H9 (cell line): Measurements from ENCODE around the gene SETBP1. TPM values are rescaled to one million over a fixed set of nuclear protein-coding genes. Genes with fewer than 3 reads are reported as not detected.
A peak's percentile ranks its signal among the peaks of the same experiment; 100 is the strongest.

Source experiments
- DNase-seq: peaks from one replicate; pipeline ENCODE4 v3.0.0-alpha.2; 2017
- H2AFZ ChIP-seq: one replicate; pipeline ENCODE4 v1.6.1; 2013; ENCODE audit warnings: mild to moderate bottlenecking, low read length, control low read depth, moderate library complexity
- H2AK5ac ChIP-seq: 2 replicates; pipeline ENCODE4 v1.6.1; 2013; ENCODE audit warnings: low read length, control low read depth, mixed read lengths; ENCODE audit not compliant: insufficient read length
- H2BK120ac ChIP-seq: one replicate; pipeline ENCODE4 v1.6.1; 2013; ENCODE audit warnings: low read depth, mild to moderate bottlenecking, low read length, control low read depth, inconsistent platforms; ENCODE audit not compliant: poor library complexity, severe bottlenecking
- H2BK12ac ChIP-seq: 2 replicates; pipeline ENCODE4 v1.6.1; 2013; ENCODE audit warnings: low read length, control low read depth, mixed read lengths, low read depth; ENCODE audit not compliant: insufficient read length
- H2BK15ac ChIP-seq: 2 replicates; pipeline ENCODE4 v1.6.1; 2013; ENCODE audit warnings: low read depth, low read length, control low read depth
- H2BK20ac ChIP-seq: one replicate; pipeline ENCODE4 v1.6.1; 2013; ENCODE audit warnings: low read depth, mild to moderate bottlenecking, low read length, control low read depth, inconsistent platforms; ENCODE audit not compliant: poor library complexity, severe bottlenecking
- H2BK5ac ChIP-seq: 2 replicates; pipeline ENCODE4 v1.6.1; 2013; ENCODE audit warnings: low read length, control low read depth, mixed read lengths; ENCODE audit not compliant: insufficient read length
- H3K14ac ChIP-seq: 2 replicates; pipeline ENCODE4 v1.6.1; 2013; ENCODE audit warnings: low read length, control low read depth; ENCODE audit not compliant: insufficient read depth
- H3K18ac ChIP-seq: 2 replicates; pipeline ENCODE4 v1.6.1; 2013; ENCODE audit warnings: low read depth, mild to moderate bottlenecking, mixed read lengths, low read length, control low read depth; ENCODE audit not compliant: insufficient read length
- H3K23ac ChIP-seq: 2 replicates; pipeline ENCODE4 v1.6.1; 2013; ENCODE audit warnings: low read length, control low read depth, mixed read lengths, low read depth; ENCODE audit not compliant: insufficient read length
- H3K23me2 ChIP-seq: 2 replicates; pipeline ENCODE4 v1.6.1; 2013; ENCODE audit warnings: low read depth, mild to moderate bottlenecking, mixed read lengths, low read length, control low read depth; ENCODE audit not compliant: insufficient read length, poor library complexity, severe bottlenecking
- H3K27ac ChIP-seq: 2 replicates; pipeline ENCODE4 v1.5.1; 2013; ENCODE audit warnings: low read length, control low read depth, mixed read lengths, low read depth; ENCODE audit not compliant: insufficient read length
- H3K27me3 ChIP-seq: 2 replicates; pipeline ENCODE4 v1.6.1; 2013; ENCODE audit warnings: low read length, control low read depth, inconsistent platforms; ENCODE audit not compliant: insufficient read depth
- H3K4ac ChIP-seq: 2 replicates; pipeline ENCODE4 v1.6.1; 2013; ENCODE audit warnings: low read depth, mild to moderate bottlenecking, control low read depth, inconsistent platforms, low read length, moderate library complexity
- H3K4me1 ChIP-seq: 2 replicates; pipeline ENCODE4 v1.6.1; 2013; ENCODE audit warnings: low read length, control low read depth, inconsistent platforms; ENCODE audit not compliant: insufficient read depth
- H3K4me2 ChIP-seq: 2 replicates; pipeline ENCODE4 v1.6.1; 2013; ENCODE audit warnings: low read length, control low read depth, mixed read lengths; ENCODE audit not compliant: insufficient read length, insufficient read depth
- H3K56ac ChIP-seq: 2 replicates; pipeline ENCODE4 v1.6.1; 2013; ENCODE audit warnings: low read depth, mild to moderate bottlenecking, mixed read lengths, low read length, control low read depth; ENCODE audit not compliant: insufficient read length
- H3K79me1 ChIP-seq: 2 replicates; pipeline ENCODE4 v1.6.1; 2013; ENCODE audit warnings: low read depth, mild to moderate bottlenecking, moderate library complexity, low read length, control low read depth, inconsistent platforms; ENCODE audit not compliant: insufficient read depth, poor library complexity, severe bottlenecking
- H3K79me2 ChIP-seq: 2 replicates; pipeline ENCODE4 v1.6.1; 2013; ENCODE audit warnings: low read length, control low read depth, inconsistent platforms; ENCODE audit not compliant: insufficient read depth
- H3K9ac ChIP-seq: 2 replicates; pipeline ENCODE4 v1.6.1; 2013; ENCODE audit warnings: low read length, control low read depth, mixed read lengths; ENCODE audit not compliant: insufficient read length; ENCODE audit errors: extremely low read depth
- H3K9me3 ChIP-seq: one replicate; pipeline ENCODE4 v1.6.1; 2013; ENCODE audit warnings: low read depth, low read length, inconsistent platforms; ENCODE audit not compliant: control insufficient read depth
- H3T11ph ChIP-seq: one replicate; pipeline ENCODE4 v1.6.1; 2013; ENCODE audit warnings: mild to moderate bottlenecking, low read length, control low read depth, inconsistent platforms
- H4K20me1 ChIP-seq: one replicate; pipeline ENCODE4 v1.6.1; 2013; ENCODE audit not compliant: control insufficient read depth, insufficient read length, insufficient read depth
- H4K5ac ChIP-seq: 2 replicates; pipeline ENCODE4 v1.6.1; 2013; ENCODE audit warnings: low read depth, mild to moderate bottlenecking, mixed read lengths, low read length, control low read depth; ENCODE audit not compliant: insufficient read length
- H4K8ac ChIP-seq: replicated peaks from 2 replicates; pipeline ENCODE4 v1.6.1; 2013; ENCODE audit warnings: low read length, control low read depth, mixed read lengths, low read depth; ENCODE audit not compliant: insufficient read length
- H4K91ac ChIP-seq: 2 replicates; pipeline ENCODE4 v1.6.1; 2013; ENCODE audit warnings: low read depth, mild to moderate bottlenecking, moderate library complexity, mixed read lengths, low read length, control low read depth; ENCODE audit not compliant: insufficient read length
- H3K27ac Mint-ChIP-seq, 3 experiments: 2 replicates in 2 of 3; 3 replicates in 1 of 3; pipeline ENCODE4 v1.8.0; 2020 to 2021; ENCODE audit warnings: mixed read lengths in 3 of 3, mild to moderate bottlenecking in 1 of 3, moderate library complexity in 1 of 3
- H3K27me3 Mint-ChIP-seq: 2 replicates; pipeline ENCODE4 v1.8.0; 2021; ENCODE audit warnings: low read depth, mild to moderate bottlenecking, moderate library complexity, mixed read lengths
- H3K36me3 Mint-ChIP-seq, 3 experiments: 2 replicates in 2 of 3; 3 replicates in 1 of 3; pipeline ENCODE4 v1.8.0; 2020 to 2021; ENCODE audit warnings: low read depth in 3 of 3, mixed read lengths in 3 of 3; ENCODE audit not compliant: insufficient read depth in 1 of 3
- H3K4me1 Mint-ChIP-seq, 2 experiments: 2 replicates each; pipeline ENCODE4 v1.8.0; 2020; ENCODE audit warnings: mixed read lengths in 2 of 2
- H3K4me3 Mint-ChIP-seq, 2 experiments: 2 replicates in 1 of 2; 3 replicates in 1 of 2; pipeline ENCODE4 v1.8.0; 2020 to 2021; ENCODE audit warnings: mild to moderate bottlenecking in 2 of 2, mixed read lengths in 2 of 2, moderate library complexity in 1 of 2
- H3K9me3 Mint-ChIP-seq, 2 experiments: 2 replicates in 1 of 2; 3 replicates in 1 of 2; pipeline ENCODE4 v1.8.0; 2020; ENCODE audit warnings: mild to moderate bottlenecking in 2 of 2, mixed read lengths in 2 of 2, moderate library complexity in 1 of 2
- CTCF ChIP-seq: fragments of 200-600 bp; sonication (generic); conservative IDR thresholded peaks from 3 replicates; pipeline ENCODE4 v1.8.0; 2021; ENCODE audit warnings: antibody characterized with exemption, mild to moderate bottlenecking
- WGBS: extraction: QIAGEN DNeasy Blood & Tissue Kit; methylation state at CpG from one replicate; pipeline ENCODE4 v1.1.7; 2013; ENCODE audit warnings: missing lambda C conversion rate, low lambda C conversion rate, mixed read lengths; ENCODE audit not compliant: insufficient read length; ENCODE audit errors: extremely low coverage; 5-methylcytosine and 5-hydroxymethylcytosine counted together
- total RNA-seq: library from RNA; stranded (reverse); gene quantifications from 2 replicates; pipeline ENCODE4 v1.2.1, GENCODE V29; 2021

SETBP1 gene
- total RNA-seq, 1 experiment from 2014 or later: 4.6 TPM

DNA sequence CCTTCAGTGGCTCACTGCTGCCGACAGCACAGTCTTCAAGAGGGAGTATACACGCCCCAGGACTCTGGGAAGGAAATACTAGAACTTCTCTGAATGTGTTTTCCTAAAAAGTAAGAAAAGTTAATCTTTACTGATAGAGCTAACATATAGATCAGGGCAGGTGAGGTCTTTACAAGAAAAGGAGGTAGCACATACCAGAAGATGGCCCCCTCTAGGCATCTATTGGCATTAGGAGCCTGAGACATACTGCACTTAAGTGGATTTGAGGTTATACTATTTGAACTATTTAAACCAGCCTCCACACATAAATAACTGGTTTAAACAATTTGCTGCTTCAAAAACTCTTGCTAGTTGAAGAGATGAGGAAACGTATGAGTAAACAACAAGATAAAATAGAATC lies 406.1 kb downstream of the SETBP1 start:
- Mint-ChIP-seq H3K27ac (peak overlapping the region in 2 of 3 experiments; percentile 15 to 68; a peak in 4 of 7 replicates), H3K9me3 (no peaks in the 10 kb centered on the region), H3K4me3 (no peak overlapping the region)

More for the DNA sequence above, 406.1 kb downstream of the SETBP1 start:
- no peak overlapping the region for H3K56ac ChIP-seq
- H3K4me2 ChIP-seq: no peak overlapping the region
- H3T11ph ChIP-seq: no peak overlapping the region
- H3K27me3 ChIP-seq: no peaks in the 10 kb centered on the region
- Mint-ChIP-seq H3K36me3 (no peaks in the 10 kb centered on the region), H3K27me3 (no peaks in the 10 kb centered on the region), H3K4me1 (peaks cover 10% of the 10 kb centered on the region in 2 experiments)
- H4K8ac ChIP-seq: no peak overlapping the region
- no peak for TF ChIP-seq CTCF
- H3K9me3 ChIP-seq: no peaks in the 10 kb centered on the region
- H2BK120ac ChIP-seq: no peak overlapping the region
- H3K14ac ChIP-seq: no peak overlapping the region
- no peak overlapping the region for H3K18ac ChIP-seq
- H4K5ac ChIP-seq: no peak overlapping the region
- no CpG with 5 or more reads among the region's 3 CpGs for WGBS
- no peak for DNase-seq
- H3K79me2 ChIP-seq: no peaks in the 10 kb centered on the region
- H2BK15ac ChIP-seq: no peak overlapping the region
- H3K23me2 ChIP-seq: no peaks in the 10 kb centered on the region
- no peak overlapping the region for H2AK5ac ChIP-seq
- no peak overlapping the region for H2AFZ ChIP-seq
- no peak overlapping the region for H2BK12ac ChIP-seq
- H3K4me1 ChIP-seq: peaks cover 4% of the 10 kb centered on the region; the same call in 1 of the 2 replicates
- no peak overlapping the region for H3K4ac ChIP-seq
- no peak overlapping the region for H3K9ac ChIP-seq
- no peak overlapping the region for H2BK5ac ChIP-seq
- H4K91ac ChIP-seq: no peak overlapping the region
- no peaks in the 10 kb centered on the region for H3K79me1 ChIP-seq
- H3K27ac ChIP-seq: no peak overlapping the region
- H3K23ac ChIP-seq: no peak overlapping the region
- no peaks in the 10 kb centered on the region for H4K20me1 ChIP-seq
- H2BK20ac ChIP-seq: no peak overlapping the region
